Activated T-helper 17 cell treated with anti-CD3 and anti-CD28 coated beads, Interleukin-2, amount 50 U/mL, for 72 hours (primary cell): ENCODE measurements around the gene CTNNA1. TPM values are rescaled to one million over a fixed set of nuclear protein-coding genes. Genes with fewer than 3 reads are reported as not detected.
"Not testable (repeated sequence)": the region's sequence is repeated elsewhere in the genome, so short reads cannot be mapped to it uniquely, and the experiment has no call there.

Source experiments
- ATAC-seq: fragments of 150-1000 bp; cut with Tn5 transposase; replicated peaks from 2 replicates; pipeline ENCODE4 v1.10.0; 2021; ENCODE audit warnings: mild to moderate bottlenecking, moderate library complexity
- H3K27ac Mint-ChIP-seq: one replicate; pipeline ENCODE4 v1.8.0; 2022; ENCODE audit warnings: mixed read lengths
- H3K27me3 Mint-ChIP-seq: one replicate; pipeline ENCODE4 v1.8.0; 2022; ENCODE audit warnings: mixed read lengths
- H3K36me3 Mint-ChIP-seq: one replicate; pipeline ENCODE4 v1.8.0; 2022; ENCODE audit warnings: low read depth, mild to moderate bottlenecking, mixed read lengths
- H3K4me1 Mint-ChIP-seq: one replicate; pipeline ENCODE4 v1.8.0; 2022; ENCODE audit warnings: mixed read lengths
- H3K4me3 Mint-ChIP-seq: one replicate; pipeline ENCODE4 v1.8.0; 2022; ENCODE audit warnings: mild to moderate bottlenecking, mixed read lengths
- H3K9me3 Mint-ChIP-seq: one replicate; pipeline ENCODE4 v1.8.0; 2022; ENCODE audit warnings: mixed read lengths
- total RNA-seq, 2 donors: library from RNA; stranded (reverse); gene quantifications; one replicate each; pipeline ENCODE4 v1.2.3, GENCODE V29; 2022

Gene CTNNA1
- total RNA-seq, 2 donors from 2014 or later = 63.6 to 92.1 TPM

GRCh38 chr5:138760448-138761110 lies 7.4 kb downstream of the CTNNA1 start:
- peaks cover 9% of the 10 kb centered on the region for H3K27me3 Mint-ChIP-seq
- H3K9me3 Mint-ChIP-seq = no peaks in the 10 kb centered on the region
- peak overlapping the region; percentile 29 for H3K4me3 Mint-ChIP-seq
- peaks cover 28% of the 10 kb centered on the region for H3K36me3 Mint-ChIP-seq
- H3K27ac Mint-ChIP-seq = no peak overlapping the region
- no peak for ATAC-seq
- peaks cover 25% of the 10 kb centered on the region for H3K4me1 Mint-ChIP-seq

DNA sequence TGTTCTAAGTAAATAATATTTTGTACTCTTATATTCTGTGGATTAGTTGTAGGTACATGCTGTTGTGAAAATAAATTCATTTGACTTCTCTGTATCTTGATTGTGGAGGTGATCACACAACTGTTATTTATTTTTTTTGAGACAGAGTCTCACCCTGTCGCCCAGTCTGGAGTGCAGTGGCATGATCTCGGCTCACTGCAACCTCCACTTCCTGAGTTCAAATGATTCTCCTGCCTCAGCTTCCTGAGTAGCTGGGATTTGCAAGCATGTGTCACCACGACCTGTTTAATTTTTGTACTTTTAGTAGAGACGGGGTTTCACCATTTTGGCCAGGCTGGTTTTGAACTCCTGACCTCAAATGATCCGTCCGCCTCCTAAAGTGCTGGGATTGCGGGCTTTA lies 7.9 kb downstream of the CTNNA1 start:
- Mint-ChIP-seq H3K4me1 (peaks cover 28% of the 10 kb centered on the region), H3K4me3 (peak overlapping the region; percentile 29), H3K36me3 (peaks cover 28% of the 10 kb centered on the region)
- H3K9me3 Mint-ChIP-seq, H3K27ac Mint-ChIP-seq, H3K27me3 Mint-ChIP-seq: not testable (repeated sequence)
- peak; percentile 72 for ATAC-seq

- H3K9me3 Mint-ChIP-seq, ATAC-seq, H3K27ac Mint-ChIP-seq, H3K27me3 Mint-ChIP-seq: not testable (repeated sequence)
- H3K4me1 Mint-ChIP-seq = peaks cover 30% of the 10 kb centered on the region
- peak overlapping the region; percentile 29 for H3K4me3 Mint-ChIP-seq
- peaks cover 24% of the 10 kb centered on the region for H3K36me3 Mint-ChIP-seq
These were observed 8.4 kb downstream of the CTNNA1 start for GRCh38 chr5:138761670-138762069.

GRCh38 chr5:138762110-138762509 lies 8.9 kb downstream of the CTNNA1 start:
- peak overlapping the region; percentile 29 for H3K4me3 Mint-ChIP-seq
- peaks cover 3% of the 10 kb centered on the region for H3K27me3 Mint-ChIP-seq
- H3K27ac Mint-ChIP-seq = no peak overlapping the region
- H3K36me3 Mint-ChIP-seq = peaks cover 20% of the 10 kb centered on the region
- ATAC-seq = no peak
- H3K9me3 Mint-ChIP-seq = no peaks in the 10 kb centered on the region
- H3K4me1 Mint-ChIP-seq = peaks cover 26% of the 10 kb centered on the region

DNA sequence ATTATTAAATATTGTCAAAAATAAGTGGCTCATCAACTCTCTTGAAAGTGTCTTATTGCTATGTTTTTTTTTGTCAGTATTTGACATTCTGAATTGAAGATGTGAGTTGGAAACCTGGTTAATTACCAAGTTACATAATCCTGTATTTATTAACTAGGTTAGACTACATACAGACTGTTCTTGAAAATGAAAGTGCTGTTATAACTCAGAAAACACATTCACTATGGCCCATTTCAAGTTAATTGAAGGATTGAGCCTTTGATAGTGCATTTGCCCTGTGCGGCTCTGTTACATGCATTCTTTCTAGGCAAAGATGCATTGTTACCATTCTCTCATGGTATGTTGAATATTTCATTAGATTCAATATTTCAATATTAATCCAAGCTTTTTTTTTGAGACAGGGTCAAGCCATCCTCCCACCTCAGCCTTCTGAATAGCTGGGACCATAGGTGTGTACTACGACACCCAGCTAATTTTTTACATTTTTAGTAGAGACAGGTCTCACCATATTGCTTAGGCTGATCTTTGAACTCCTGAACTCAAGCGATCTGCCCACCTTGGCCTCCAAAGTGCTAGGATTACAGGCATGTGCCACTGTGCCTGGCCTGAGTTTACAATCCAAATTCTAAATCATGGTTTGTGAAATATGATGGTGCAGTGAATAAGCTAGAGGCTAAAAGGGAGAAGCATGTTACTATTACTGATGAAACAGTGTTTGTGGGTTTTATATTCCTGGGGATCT lies 10.0 kb downstream of the CTNNA1 start:
- no peak overlapping the region for H3K4me3 Mint-ChIP-seq
- no peaks in the 10 kb centered on the region for H3K9me3 Mint-ChIP-seq
- H3K36me3 Mint-ChIP-seq = peaks cover 12% of the 10 kb centered on the region

GRCh38 chr5:138770291-138770690 lies 17.1 kb downstream of the CTNNA1 start:
- Mint-ChIP-seq H3K9me3 (no peaks in the 10 kb centered on the region), H3K27me3 (no peaks in the 10 kb centered on the region), H3K36me3 (no peaks in the 10 kb centered on the region), H3K4me1 (peaks cover 9% of the 10 kb centered on the region), H3K27ac (no peak overlapping the region), H3K4me3 (no peak overlapping the region)
- ATAC-seq = no peak

More for the DNA sequence above, 10.0 kb downstream of the CTNNA1 start:
- ATAC-seq = no peak
- Mint-ChIP-seq H3K4me1 (peaks cover 19% of the 10 kb centered on the region), H3K27me3 (no peaks in the 10 kb centered on the region), H3K27ac (no peak overlapping the region)

- Mint-ChIP-seq H3K4me1 (peaks cover 7% of the 10 kb centered on the region), H3K27ac (no peak overlapping the region), H3K4me3 (no peak overlapping the region), H3K9me3 (no peaks in the 10 kb centered on the region), H3K27me3 (no peaks in the 10 kb centered on the region), H3K36me3 (no peaks in the 10 kb centered on the region)
- no peak for ATAC-seq
These were observed 17.8 kb downstream of the CTNNA1 start for GRCh38 chr5:138770977-138771376.

DNA sequence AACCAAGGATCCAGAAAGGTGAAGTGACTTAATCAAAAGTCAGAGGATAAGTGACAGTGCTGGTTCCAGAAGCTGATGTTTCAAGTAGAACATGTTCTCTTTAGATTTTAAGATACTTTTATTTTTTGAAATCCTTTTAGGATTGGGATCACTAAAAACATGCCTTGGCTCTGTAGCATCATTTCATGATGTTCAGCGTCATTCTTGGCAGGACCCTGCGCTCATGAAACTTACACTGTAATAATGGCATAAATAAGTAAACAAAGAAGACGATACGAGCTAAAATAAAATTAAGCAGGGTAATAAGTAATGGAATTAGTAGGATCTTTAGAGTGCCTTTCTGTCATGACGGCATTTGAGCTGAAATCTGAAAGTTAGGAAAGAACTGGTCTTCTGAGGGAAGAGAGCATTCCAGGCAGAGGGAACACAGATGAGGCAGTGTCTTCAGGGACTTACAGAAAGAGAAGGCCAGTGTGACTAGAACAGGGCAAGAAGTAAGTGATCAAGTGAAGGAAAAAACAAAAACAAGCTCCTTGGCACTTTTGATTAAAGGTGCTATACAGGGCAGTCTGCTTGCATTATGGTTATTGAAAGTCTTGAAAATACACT lies 19.9 kb downstream of the CTNNA1 start:
- H3K36me3 Mint-ChIP-seq = no peaks in the 10 kb centered on the region

GRCh38 chr5:138773624-138774023 lies 20.4 kb downstream of the CTNNA1 start:
- H3K36me3 Mint-ChIP-seq, H3K4me1 Mint-ChIP-seq, H3K4me3 Mint-ChIP-seq, H3K27me3 Mint-ChIP-seq, ATAC-seq, H3K27ac Mint-ChIP-seq, H3K9me3 Mint-ChIP-seq: not testable (repeated sequence)

More for the DNA sequence above, 19.9 kb downstream of the CTNNA1 start:
- Mint-ChIP-seq H3K9me3 (no peaks in the 10 kb centered on the region), H3K27me3 (no peaks in the 10 kb centered on the region), H3K4me1 (no peaks in the 10 kb centered on the region), H3K27ac (no peak overlapping the region), H3K4me3 (no peak overlapping the region)
- no peak for ATAC-seq

- no peak for ATAC-seq
- no peaks in the 10 kb centered on the region for H3K4me1 Mint-ChIP-seq
- no peaks in the 10 kb centered on the region for H3K9me3 Mint-ChIP-seq
These were observed 21.8 kb downstream of the CTNNA1 start for GRCh38 chr5:138775034-138775433.

GRCh38 chr5:138778234-138778633 lies 25.0 kb downstream of the CTNNA1 start:
- Mint-ChIP-seq H3K27me3 (no peaks in the 10 kb centered on the region), H3K4me1 (no peaks in the 10 kb centered on the region), H3K27ac (no peak overlapping the region), H3K9me3 (no peaks in the 10 kb centered on the region), H3K36me3 (peaks cover 11% of the 10 kb centered on the region), H3K4me3 (no peak overlapping the region)
- ATAC-seq = no peak

More at GRCh38 chr5:138775034-138775433, 21.8 kb downstream of the CTNNA1 start:
- Mint-ChIP-seq H3K27ac (no peak overlapping the region), H3K27me3 (no peaks in the 10 kb centered on the region), H3K36me3 (no peaks in the 10 kb centered on the region), H3K4me3 (no peak overlapping the region)

GRCh38 chr5:138783976-138784375 lies 30.8 kb downstream of the CTNNA1 start:
- ATAC-seq = no peak
- H3K27ac Mint-ChIP-seq = no peak overlapping the region
- peaks cover 2% of the 10 kb centered on the region for H3K4me1 Mint-ChIP-seq
- H3K4me3 Mint-ChIP-seq = no peak overlapping the region
- H3K27me3 Mint-ChIP-seq = no peaks in the 10 kb centered on the region
- no peaks in the 10 kb centered on the region for H3K9me3 Mint-ChIP-seq
- H3K36me3 Mint-ChIP-seq = peaks cover 39% of the 10 kb centered on the region

- Mint-ChIP-seq H3K9me3 (no peaks in the 10 kb centered on the region), H3K27me3 (no peaks in the 10 kb centered on the region), H3K36me3 (peaks cover 39% of the 10 kb centered on the region), H3K4me3 (no peak overlapping the region), H3K27ac (no peak overlapping the region), H3K4me1 (peaks cover 4% of the 10 kb centered on the region)
- no peak for ATAC-seq
These were observed 31.4 kb downstream of the CTNNA1 start for GRCh38 chr5:138784590-138784989.

- Mint-ChIP-seq H3K27ac (no peak overlapping the region), H3K36me3 (peaks cover 19% of the 10 kb centered on the region), H3K27me3 (peaks cover 4% of the 10 kb centered on the region), H3K9me3 (no peaks in the 10 kb centered on the region), H3K4me1 (peaks cover 21% of the 10 kb centered on the region), H3K4me3 (no peak overlapping the region)
- ATAC-seq = peak; percentile 38
These were observed 36.6 kb downstream of the CTNNA1 start for GRCh38 chr5:138789771-138790242.

- H3K4me1 Mint-ChIP-seq = peaks cover 21% of the 10 kb centered on the region
- no peak overlapping the region for H3K27ac Mint-ChIP-seq
- no peak overlapping the region for H3K4me3 Mint-ChIP-seq
- H3K9me3 Mint-ChIP-seq = no peaks in the 10 kb centered on the region
- peak; percentile 85 for ATAC-seq
- peaks cover 4% of the 10 kb centered on the region for H3K27me3 Mint-ChIP-seq
- H3K36me3 Mint-ChIP-seq = peaks cover 14% of the 10 kb centered on the region
These were observed 37.5 kb downstream of the CTNNA1 start for GRCh38 chr5:138790684-138791083.
